HG02623 (cell line): ENCODE results near the gene TAMM41.
"Not testable (repeated sequence)": the region's sequence is repeated elsewhere in the genome, so short reads cannot be mapped to it uniquely, and the experiment has no call there.

Experiments
- ATAC-seq: cut with Tn5 transposase; IDR thresholded peaks from one replicate; pipeline ENCODE4 v1.9.1; 2021; ENCODE audit warnings: moderate library complexity; ENCODE audit not compliant: unreplicated experiment

TAMM41 gene

DNA sequence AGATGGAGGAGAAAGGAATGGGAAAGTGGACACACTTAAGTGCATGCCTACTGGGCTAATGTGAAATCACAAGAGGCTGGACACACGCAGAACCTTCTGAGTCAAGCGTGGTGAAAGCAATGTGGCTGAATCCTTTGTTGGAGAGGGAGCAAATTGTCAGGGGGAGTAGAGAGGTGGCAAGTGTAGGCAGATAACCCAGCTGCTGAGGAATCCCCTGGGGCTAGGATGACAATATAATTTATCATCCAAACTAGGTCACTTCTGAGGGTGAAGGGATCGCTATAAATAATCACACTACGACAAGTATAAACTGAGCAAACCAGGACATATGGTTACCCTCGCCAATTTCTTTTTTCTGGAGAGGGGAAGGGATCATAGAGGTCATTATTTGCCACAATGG lies 28.7 kb downstream of the TAMM41 start:
- ATAC-seq = no peak

DNA sequence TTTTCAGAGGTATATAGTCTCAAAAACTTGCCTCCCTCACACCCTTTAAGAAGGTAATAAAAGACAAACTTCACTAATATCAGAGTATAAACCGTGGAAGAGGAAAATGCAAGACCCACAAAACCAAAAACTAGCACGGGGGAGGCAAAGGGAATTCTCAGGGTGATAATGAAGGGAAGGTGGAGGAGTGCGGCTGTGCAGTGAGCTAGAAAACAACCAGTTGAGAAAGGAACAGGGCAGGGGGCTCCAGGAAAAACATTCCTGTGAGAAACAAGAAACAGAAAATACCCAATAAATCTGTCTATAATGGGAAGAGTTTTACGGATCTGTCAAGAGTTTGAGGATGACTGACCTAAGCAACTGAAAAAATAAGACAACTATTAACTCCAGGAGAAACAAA lies 31.6 kb downstream of the TAMM41 start:
- ATAC-seq = no peak

DNA sequence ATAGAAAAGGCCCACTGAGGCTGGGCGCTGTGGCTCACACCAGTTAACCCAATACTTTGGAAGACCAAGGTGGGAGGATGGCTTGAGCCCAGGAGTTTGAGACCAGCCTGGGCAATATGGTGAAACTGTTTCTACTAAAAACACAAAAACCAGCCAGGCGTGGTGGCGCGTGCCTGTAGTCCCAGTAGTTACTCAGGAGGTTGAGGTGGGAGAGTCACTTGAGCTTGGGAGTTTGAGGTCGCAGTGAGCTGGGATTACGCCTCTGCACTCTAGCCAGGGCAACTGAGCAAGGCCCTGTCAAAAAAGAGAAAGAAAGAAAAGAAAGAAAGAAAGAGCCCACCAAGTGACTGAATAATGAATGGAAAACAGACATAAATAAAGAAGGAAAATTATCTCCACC lies 32.0 kb downstream of the TAMM41 start:
- ATAC-seq = no peak

DNA sequence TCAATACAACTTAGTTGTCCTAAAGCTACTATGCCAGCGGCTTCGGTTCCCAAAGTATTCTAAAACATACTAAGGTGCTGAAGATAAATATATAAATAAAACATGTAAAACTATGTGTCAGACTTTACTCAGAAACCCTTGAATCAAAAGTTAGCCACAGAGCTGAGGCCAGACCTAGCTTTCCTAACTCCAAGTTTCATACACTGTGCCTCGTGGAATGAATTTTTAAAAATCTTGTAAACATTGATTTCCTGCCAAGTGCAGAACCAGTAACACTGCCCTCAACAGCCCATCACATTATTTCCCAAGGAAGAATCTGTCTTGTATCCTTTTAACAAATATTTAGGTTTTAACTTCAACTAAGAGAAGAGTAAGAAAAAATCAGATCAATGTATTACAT lies 36.4 kb downstream of the TAMM41 start:
- ATAC-seq = no peak

DNA sequence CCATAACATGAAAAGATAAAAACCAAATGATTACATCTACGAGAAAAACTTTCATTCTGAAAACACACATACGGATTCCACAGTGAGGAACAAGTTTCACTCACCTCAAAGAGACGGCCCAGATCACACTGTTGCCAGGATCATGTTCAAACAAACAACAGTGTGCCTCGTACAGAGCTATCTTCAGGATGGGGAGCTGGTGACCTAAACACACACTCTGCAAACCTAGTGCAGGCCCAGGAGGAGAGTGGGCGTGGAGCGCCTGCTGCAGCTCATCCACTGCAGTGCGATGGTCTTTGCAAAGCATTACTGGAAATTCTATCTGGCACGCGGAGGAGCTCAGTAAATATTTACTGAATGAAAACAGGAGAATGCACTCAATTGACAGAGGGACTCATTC lies 38.5 kb downstream of the TAMM41 start:
- no peak for ATAC-seq

DNA sequence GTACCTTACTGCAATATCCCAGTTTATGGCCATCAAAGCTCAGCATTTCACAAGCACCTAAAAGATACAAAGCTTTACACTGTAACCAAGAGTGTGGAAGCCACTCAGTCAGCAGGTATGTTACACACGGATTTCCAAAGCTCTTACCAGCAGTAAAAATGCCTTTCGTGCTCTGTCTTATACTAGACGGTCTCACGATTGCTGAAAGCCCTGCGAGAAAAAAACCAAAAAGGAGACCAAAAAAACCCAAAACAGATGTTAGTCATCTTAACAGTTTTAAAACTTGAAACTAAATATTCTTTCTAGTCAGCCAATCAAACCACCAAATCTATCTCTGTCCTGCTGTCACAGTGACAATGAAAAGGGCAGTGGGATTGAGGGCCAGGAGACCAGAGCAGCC lies 39.0 kb downstream of the TAMM41 start:
- no peak for ATAC-seq

DNA sequence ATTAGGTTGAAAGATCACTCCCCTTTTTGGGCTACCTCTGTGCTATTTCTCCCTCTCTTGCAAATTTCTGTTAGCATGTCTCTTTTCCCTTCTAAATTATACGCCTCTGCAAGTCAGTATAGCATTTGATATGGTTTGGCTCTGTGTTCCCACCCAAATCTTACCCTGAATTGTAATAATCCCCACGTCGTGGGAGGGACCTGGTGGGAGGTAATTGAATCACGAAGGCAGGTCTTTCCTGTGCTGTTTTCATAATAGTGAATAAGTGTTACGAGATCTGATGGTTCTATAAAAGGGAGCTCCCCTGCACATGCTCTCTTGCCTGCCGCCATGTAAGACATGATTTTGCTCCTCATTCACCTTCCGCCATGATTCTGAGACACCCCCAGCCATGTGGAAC lies 41.0 kb downstream of the TAMM41 start:
- no peak for ATAC-seq

DNA sequence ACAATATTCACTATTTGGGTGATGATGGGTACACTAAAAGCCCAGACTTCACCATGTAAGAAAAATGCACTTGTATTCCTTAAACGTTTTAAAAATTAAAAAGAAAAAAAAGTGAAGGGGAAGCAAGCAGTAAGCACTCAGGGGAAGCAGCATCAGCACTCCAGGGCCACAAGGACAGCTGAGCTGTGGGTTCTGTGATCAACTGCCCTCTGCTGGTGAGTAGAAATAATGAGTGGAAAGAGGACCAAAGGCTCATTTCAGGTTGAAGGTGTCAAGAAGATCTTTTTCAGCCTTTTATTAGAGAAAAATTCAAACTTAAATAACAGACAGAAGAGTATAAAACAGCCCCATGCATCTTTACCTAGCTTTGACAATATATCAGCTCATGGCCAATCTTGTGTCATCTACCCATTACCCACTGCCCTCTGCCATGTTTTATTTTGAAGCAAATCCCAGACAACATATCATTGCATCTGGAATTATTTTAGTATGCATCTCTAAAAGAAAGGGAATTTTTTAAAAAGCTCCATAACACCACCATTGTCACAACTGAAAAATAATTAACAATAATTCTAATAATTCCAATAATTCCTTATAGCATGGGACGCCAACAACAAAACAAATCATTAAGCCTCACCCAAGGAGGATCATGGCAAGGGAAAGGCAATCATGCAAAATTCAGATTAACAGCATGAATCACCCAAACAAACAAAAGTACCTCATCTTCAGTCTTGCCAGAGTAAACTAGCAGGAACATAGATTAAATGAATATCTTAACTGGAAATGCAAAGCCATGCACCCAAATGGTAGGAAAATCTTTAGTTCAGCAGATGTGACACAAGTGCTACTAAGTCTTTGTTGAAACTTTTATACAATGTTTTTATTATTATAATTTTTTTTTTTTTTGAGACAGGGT lies 42.5 kb downstream of the TAMM41 start:
- no peak for ATAC-seq

DNA sequence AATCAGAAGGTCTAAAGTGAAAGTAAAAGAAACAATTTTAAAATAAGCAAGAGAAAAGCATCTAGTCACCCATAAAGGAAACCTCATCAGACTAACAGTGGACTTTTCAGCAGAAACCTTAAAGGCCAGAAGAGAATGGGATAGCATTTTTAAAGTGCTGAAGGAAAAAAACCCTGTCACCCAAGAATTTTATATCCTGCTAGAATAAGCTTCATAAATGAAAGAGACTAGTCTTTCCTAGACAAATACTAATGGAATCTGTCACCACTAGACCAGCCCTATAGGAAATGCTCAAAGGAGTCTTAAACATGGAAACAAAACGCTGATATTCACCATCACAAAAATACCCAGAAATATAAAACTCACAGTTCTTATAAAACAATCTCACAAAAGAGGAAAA lies 46.9 kb downstream of the TAMM41 start:
- ATAC-seq = no peak

DNA sequence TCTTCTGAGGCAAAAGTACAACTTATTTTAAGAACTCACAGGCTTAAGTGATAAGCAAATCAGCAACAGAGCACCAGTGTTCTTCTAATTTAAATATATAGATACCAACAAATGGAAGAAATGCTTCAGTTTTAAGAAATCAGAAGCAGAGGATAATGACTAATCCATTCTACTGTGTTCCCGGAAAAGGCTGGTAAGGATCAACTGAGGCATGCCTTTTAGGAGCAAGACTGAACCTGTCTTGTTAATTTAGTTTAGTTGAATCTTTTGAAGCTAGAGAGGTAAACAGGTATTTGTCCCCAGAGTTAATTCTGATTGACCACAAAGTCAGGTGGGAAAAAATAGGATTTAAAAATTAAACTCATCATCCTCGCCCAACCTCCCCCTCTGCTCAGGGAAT lies 51.8 kb downstream of the TAMM41 start:
- ATAC-seq = no peak

DNA sequence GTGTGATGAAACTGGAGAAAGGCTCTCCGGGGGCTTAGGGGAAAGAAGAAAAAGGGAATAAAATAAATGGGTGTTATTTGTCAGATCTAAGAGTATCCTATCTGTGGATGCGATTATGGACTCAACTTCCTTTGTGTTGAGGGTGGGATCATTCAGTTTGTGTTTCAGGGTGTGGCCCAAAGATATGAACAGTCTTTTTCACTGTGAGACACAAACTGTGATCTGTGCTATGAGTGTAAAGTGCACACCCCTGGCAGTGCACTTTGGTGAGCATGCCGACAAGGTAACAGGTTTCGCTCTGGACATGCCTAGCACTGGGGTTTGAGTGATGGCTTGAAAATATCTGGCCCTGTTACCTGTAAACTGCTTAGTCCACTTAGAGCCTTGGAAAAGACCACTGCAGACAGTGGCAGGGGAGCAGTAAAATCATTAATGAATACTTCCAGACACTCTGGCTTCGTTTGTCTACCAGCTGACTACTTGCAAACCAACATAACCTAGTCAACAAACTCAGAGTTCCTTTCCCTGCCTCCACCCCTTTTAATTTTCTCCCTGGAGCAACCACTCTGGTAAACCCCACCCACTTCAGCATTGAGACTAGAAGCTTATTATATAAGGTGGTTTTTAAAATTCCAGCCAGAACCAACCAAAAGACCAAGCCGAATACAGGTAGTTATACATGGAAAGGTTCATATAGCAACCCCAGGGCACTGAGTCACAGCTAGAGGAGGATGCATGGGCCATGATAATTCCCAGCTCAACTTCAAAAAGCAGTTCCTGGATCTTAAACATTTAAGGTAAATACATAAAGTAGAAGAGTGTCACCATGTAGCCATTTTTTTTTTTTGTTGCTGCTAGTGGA lies 55.1 kb downstream of the TAMM41 start:
- ATAC-seq = no peak

DNA sequence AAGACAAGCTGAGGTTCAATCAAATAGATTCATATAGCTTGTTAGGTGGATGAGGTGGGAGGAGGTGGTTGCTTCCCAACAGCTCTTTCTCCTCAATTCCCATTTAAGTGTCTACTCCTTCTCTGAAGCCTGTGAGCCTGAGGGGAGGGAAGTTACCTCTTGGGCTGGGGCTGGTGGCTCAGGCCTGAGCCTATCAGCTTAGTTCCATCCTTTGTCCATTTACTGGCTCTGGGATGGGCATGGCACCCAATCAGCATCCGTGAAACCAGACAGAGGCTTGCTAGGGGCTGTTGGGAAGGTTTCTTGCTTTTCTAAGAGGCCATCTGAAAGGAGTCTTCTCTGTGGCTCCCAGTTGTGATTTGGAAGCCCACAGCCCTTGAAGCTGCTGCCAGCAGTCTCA lies 57.3 kb downstream of the TAMM41 start:
- no peak for ATAC-seq

DNA sequence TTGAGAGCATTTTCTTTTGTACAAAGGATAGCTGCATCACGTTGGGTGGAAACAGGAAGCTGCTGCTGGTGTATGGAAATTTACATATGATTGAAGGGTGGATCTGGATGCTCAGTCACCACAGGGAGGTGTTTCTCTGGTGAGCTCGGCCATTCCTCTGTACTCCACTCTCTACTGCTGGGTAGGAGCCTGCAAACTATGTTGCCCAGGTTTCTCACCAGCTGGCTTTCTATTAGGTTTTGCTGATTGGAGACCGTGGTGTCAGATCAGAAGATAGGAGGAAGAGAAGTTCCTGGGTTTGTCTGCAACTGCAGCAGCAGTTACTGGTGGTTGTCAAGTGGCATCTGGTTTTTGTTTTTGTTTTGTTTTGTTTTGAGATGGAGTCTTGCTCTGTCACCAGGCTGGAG lies 61.7 kb downstream of the TAMM41 start:
- ATAC-seq = no peak

DNA sequence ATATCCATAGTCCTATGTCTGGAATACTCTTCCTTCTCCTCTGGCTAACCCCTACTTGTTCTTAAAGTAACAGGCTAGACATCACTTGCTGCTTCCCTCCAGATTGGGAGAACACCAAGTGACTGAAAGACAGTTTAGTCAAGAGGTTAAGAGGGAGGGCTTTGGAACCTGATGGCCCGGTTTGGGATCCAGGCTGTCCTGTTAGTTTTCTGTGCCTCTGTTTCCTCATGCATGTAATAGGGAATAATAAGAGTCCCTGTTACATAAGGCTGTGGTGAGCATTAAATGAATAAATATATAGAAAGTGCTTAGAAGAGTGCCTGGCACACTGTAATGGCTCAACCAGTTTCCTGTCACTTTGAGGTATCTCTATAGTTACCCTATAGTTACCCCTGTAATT lies 66.3 kb downstream of the TAMM41 start:
- ATAC-seq = no peak

DNA sequence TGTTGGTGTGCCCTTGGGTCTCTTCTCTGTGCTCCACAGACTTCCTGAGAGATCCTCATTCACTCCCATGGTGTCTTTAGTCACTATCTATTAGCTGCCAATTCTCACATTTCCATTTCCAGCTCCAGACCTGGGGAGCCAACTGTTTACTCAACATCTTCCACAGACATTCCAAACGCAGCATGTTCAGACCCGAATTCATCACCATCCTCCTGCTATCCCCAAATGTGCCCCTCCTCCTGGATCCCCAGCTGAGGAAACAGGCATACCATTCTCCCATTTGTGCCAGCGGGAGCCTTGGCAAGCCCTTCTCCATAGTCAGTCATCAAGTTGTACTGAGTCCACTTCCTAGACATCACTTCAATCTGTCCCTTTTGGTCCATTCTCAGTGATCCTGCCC lies 67.1 kb downstream of the TAMM41 start:
- no peak for ATAC-seq

DNA sequence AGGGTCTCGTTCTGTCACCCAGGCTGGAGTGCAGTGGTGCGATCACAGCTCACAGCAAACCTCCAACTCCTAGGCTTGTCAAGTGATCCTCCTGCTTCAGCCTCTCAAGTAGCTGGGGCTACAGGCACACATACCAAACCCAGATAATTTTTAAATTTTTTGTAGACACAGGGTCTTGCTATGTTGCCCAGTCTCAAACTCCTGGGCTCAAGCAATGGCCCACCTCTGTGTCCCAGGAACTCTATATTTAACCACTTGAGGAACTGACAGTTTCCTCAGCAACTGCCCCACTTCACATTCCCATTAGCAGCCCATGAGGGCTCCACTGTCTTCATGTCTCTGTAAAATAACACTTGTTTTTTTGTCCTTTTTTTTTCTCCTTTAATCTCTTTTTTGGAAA lies 68.4 kb downstream of the TAMM41 start:
- ATAC-seq = no peak

DNA sequence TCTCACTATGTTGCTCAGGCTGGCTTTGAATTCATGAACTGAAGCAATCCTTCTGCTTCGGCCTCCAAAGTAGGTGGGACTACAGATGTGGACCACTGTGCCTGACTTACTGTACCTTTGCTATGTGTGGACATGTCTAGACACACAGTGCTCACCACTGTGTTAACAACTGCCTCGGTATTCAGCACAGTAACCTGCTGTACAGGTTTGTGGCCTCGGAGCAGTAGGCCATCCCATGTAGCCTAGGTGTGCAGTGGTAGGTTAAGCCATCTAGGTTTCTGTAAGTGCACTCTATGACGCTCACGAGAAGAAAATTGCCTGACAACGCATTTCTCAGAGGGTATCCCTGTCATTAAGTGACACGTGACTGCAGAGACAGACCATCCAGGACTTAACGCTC lies 70.3 kb downstream of the TAMM41 start:
- no peak for ATAC-seq

DNA sequence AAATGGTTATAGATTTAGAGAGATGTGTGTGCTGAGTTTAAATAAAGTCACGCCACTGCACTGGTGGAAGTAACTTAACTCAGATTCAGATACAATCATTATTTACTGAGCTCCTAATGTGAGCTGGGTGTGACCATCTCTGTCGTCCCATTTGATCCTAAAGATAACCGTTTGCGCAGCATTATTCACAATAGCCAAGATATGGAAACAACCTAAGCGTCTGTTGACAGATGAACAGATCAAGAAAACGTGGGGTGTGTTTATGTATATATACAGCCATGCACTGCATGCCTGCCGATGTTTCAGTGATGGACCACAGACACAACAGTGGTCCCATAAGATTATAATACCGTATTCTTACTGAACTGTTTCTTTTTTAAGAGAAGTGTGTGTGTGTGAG lies 71.2 kb downstream of the TAMM41 start:
- no peak for ATAC-seq

DNA sequence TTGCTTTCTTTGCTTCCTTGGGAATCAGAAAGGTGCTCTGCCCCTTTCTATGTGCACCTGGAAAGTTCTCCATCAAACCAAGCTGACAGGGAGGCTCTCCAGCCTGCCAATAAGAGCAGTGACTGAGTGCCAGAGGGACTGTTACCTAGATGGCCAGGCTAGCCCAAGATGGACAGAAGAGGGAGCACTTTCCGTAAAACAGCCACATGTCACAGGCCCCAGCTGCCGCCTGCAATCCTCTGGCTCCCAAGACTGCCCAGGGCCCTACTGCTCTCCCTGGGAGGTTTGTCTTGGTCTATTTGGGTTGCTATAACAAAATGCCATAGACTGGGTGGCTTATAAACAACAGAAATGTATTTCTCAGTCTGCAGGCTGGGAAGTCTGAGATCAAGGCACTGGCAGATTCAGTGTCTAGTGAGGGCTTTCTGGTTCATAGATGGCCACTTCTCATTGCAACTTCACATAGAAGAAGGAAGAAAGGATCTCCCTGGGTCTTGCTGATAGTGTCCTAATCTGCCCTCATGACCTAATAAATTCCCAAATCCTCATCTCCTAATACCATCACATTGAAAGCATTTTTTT lies 72.3 kb downstream of the TAMM41 start:
- no peak for ATAC-seq

DNA sequence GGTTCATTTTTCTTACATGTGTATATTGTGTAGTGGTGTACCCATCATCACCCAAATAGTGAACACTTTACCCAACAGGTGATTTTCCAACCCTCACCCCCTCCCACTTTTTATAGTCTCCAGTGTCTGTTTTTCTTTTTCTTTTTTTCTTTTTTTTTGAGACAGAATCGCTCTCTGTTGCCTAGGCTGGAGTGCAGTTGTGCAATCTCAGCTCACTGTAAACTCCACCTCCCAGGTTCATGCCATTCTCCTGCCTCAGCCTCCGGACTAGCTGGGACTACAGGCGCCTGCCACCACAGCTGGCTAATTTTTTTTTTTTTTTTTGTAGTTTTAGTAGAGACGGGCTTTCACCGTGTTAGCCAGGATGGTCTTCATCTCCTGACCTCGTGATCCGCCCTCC lies 74.8 kb downstream of the TAMM41 start:
- not testable (repeated sequence) for ATAC-seq

DNA sequence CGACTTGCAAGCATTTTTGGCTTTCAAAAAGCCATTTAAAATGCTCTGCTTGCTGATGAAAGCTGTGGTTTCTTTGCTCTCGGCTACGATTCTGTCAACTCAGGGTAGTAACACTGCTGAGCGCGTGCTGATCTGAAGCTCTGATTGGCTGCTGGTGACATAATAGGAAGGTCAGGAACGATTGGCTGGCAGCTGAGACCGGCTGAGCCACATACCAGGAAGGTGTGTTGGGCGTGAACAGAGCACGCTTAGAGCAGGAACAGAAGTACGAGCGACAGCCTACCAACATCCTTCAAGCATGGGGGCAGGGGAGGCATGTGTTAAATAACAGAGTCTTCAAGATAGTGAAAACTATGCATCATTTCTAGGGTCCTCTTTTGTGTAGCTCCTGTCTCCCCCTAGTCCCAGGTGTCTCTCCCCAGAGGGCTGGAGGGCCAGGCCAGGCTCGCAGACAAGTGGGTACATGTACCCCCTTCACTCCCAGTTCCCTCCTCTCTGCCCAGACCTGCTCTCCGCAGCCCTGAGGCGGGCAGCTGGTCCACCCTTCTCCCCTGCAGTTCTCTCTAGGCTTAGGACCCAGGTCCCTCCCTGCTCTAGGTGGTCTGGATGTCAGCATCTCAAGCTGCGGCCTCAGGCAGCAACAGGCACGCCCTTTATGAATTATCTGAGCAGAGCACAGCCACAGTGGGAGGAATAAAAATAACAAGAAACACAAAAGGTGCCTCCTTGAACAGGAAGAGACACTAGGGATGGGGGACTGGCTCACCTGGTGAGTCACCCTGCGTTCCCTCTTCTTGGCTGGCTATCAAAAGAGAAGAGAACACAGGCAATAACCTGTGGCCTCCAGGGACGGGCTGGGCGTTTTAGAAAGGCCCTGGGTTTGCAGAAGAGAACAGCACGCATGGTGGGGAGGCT lies 76.0 kb downstream of the TAMM41 start:
- peak; percentile 98 for ATAC-seq
